H54 (cell line): ENCODE results near the gene TP53RK.

Source experiments
- DNase-seq: peaks from one replicate; pipeline ENCODE4 v3.0.0; 2011; ENCODE audit warnings: low spot score, mixed read lengths; ENCODE audit not compliant: insufficient read length
- FAIRE-seq: peaks from 3 replicates; lab custom pipeline; 2011; peaks lifted over from hg19 to GRCh38; lab: Jason Lieb, UNC
- POLR2A ChIP-seq: IDR thresholded peaks from 2 replicates; pipeline ENCODE4 v1.6.1; 2011; ENCODE audit warnings: low read depth, mild to moderate bottlenecking, low read length

Gene TP53RK

GRCh38 chr20:46649965-46650542 is 39.2 kb downstream of the TP53RK start:
- TF ChIP-seq POLR2A, result no peak
- DNase-seq (no peak), FAIRE-seq (no peak)

- DNase-seq (no peak), FAIRE-seq (no peak)
- no peak for TF ChIP-seq POLR2A
Observed at GRCh38 chr20:46649650-46649949, 39.6 kb downstream of the TP53RK start.

- no peak for TF ChIP-seq POLR2A
- DNase-seq, result no peak
- no peak for FAIRE-seq
Observed at GRCh38 chr20:46648903-46649649, 40.2 kb downstream of the TP53RK start.

DNA sequence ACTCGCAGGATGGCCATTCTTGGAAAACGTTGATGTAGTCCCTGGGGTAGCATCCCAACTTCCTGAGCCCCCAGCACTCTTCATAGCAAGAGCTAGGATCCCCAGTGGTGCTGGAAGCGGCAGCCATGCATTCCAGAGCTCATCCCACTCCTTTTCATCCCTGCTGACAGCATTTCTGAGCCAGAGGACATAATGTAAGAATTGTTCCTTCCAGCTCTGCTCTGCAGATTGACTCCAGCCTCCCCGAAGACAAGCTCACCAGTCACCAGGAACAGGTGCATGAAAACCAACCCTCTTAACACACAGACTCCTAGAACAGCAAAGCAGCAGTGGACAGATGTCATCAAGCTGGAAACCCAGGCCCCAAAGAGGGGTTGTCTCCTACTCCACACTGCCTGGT is 41.8 kb downstream of the TP53RK start:
- FAIRE-seq (no peak), DNase-seq (no peak)
- TF ChIP-seq POLR2A, result no peak

DNA sequence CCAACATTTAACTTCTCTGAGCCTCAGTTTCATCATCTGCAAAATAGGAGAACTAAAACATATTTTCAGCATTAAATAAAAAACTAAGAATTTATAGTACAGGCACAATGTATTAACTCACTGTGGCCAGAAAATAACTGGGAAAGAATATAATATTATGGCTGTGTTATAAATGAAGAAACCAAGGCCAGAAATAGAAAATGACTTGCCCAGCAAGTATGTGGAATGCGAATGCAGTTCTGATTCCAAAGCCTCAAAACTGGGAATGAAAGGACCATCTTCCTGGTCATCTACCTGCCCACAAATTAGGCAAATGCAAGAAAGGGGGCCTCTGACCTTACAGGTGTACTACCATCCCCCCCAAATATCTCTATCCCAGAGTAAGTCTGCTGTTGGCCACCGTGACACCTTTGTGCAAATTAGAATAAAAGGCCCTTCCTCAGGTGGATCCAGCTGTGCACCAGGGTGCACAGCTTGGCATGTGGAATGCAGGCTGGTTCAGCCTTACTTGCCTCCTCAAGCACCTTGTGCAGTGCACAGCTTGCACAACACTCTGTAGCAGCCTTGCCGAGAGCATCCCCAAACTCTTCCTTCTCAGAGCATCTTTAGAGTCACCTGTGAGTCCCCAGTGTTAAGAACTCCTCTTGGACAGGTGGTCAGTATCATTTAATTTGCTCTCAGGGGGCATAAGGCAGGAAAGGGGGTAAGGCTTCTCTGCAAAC is 42.4 kb downstream of the TP53RK start:
- no peak for FAIRE-seq
- no peak for DNase-seq
- TF ChIP-seq POLR2A, result no peak

DNA sequence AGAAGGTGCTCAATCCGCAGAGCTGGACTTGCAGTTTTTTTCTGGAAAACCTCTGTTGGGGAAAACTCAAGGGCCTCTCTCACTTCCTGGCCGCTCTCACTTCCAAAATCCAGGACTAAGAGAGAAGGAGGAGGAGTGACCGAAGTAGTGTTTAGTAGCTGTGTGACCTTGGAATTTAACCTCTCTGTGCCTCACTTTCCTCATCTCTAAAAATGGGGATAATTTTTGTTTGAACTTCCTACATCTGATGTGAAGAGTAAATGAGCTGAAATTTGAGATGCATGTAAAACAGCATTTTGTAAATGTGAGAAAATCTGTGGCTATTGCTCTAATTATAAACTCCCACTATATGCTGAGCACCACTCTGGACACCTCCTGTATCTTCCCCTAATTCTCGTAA is 43.1 kb downstream of the TP53RK start:
- FAIRE-seq (no peak), DNase-seq (no peak)
- no peak for TF ChIP-seq POLR2A

- FAIRE-seq (no peak), DNase-seq (no peak)
- no peak for TF ChIP-seq POLR2A
Observed at GRCh38 chr20:46644733-46645132, 44.5 kb downstream of the TP53RK start.

DNA sequence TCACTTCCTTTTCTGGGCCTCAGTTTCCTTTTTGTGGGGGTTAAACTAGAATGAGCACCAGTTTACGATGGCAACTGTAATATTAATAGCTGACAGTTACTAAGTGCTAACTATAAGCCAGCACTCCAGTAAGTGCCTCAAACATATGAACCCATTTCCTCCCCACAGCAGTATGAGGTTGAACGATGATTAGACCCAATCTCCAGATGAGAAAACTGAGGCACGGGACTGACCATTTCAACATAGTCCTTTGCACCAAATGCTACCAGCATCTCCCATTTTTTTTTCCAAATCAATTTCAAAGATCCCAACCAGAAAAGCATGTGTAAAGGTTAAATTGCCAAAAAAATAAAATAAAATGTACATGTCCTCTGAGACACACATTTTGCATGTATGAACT is 45.1 kb downstream of the TP53RK start:
- DNase-seq, result no peak
- FAIRE-seq, result no peak
- no peak for TF ChIP-seq POLR2A

GRCh38 chr20:46642969-46643343 is 46.3 kb downstream of the TP53RK start:
- TF ChIP-seq POLR2A, result no peak
- no peak for FAIRE-seq
- no peak for DNase-seq

- DNase-seq, result no peak
- no peak for TF ChIP-seq POLR2A
- FAIRE-seq, result no peak
Observed at GRCh38 chr20:46642265-46642968, 46.8 kb downstream of the TP53RK start.

DNA sequence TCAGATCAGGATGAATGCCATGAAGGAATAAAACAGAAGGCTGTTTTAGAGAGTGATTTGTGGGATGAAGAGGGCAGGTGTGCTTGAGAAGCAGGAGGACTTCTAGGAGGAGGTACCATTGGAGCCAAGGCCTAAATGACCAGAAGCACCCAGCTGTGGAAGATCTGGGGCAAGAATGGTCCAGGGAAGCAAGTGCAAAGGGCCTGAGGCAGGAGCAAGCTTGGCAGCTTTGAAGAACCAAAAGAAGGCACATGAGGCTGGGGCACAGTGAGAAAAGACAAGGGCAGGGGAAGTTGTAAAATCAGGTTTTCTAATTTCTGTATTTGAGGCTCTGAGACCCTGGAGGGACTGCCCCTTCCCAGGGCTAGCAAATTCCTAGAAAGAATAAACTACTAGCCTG is 47.8 kb downstream of the TP53RK start:
- no peak for FAIRE-seq
- TF ChIP-seq POLR2A, result no peak

DNA sequence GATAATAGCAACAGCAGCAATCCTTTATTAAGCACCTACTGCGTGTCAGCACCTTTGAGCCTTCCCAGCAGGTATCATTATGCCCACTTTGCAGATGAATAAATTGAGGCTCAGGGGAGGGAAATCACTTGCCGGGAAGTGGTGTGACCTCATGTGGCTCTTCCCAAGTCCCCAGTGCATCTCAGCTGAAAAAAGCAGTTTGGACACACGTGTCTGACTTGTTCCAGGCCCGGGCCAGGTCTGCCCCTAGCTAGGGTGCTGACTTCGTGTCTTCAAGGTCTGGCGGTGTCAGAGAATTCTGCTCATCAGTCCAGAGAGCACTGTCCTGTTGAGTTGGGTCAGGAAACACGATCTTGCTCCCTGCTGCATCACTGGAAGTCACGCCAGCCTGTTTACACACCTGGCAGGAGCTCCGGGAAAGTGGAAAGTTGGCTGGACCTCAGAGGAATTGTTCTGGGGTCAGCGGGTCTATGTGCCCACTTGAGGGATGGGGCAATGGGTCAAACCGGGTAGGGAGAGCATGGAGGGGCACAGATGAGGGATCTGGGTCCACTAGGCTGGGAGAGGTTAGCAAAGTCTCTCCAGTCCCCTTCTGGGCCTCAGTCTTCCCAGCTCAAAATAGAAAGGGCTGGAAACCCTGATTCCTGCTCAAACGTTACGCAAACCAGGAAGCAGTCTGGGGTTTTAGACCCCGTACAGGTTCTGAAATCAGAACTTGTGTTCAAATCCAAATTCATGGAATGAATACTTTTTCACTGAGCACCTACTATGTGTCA is 48.5 kb downstream of the TP53RK start:
- DNase-seq (no peak), FAIRE-seq (no peak)
- TF ChIP-seq POLR2A, result no peak

More for the DNA sequence above, 47.8 kb downstream of the TP53RK start:
- DNase-seq, result no peak

DNA sequence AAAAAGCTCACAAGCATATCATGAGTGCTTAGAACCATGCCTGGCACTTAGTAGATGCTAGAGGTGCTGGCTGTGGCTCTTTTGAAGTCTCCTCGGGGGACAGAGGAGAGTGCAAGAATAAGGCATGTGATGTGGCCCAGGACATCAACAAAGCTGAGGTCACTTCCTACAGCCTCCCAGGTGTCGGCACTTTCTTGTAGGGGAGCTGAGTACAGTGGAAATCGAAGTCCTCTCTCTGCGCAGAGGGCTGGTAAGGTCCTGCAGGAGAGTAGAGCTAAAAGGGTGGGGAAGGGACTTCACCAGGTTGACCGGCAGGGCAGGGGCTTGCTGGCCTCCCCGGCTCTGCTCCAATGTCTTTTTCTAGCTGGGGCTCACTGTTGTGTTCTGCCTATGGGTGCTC is 49.2 kb downstream of the TP53RK start:
- DNase-seq (no peak), FAIRE-seq (no peak)
- no peak for TF ChIP-seq POLR2A
